MCF 10A (cell line): ENCODE data around the gene CLASRP. TPM values are rescaled to one million over a fixed set of nuclear protein-coding genes. Genes with fewer than 3 reads are reported as not detected.

Source experiments
- BruUV-seq: library from RNA; stranded (reverse); fragments of 400-500 nt; replicated peaks from 2 replicates; lab custom pipeline; 2021; lab: Mats Ljungman, UMichigan
- CTCF ChIA-PET: fragments of 300-600 bp; sonication (Branson Sonifier 250); formaldehyde crosslinking; extraction: SDS; loops from one replicate; lab custom pipeline; 2021; ENCODE audit warnings: antibody characterized with exemption, inconsistent platforms; lab: Yijun Ruan, JAX
- POLR2A ChIA-PET: fragments of 300-600, 350-650 bp; sonication (Branson Sonifier 250); formaldehyde crosslinking; extraction: SDS; loops from one replicate; lab custom pipeline; 2020; ENCODE audit warnings: antibody characterized with exemption, inconsistent platforms; lab: Yijun Ruan, JAX
- DNase-seq: peaks from one replicate; pipeline ENCODE4 v3.0.0-alpha.2; 2018; ENCODE audit not compliant: unreplicated experiment
- H3K27ac Mint-ChIP-seq: one replicate; pipeline ENCODE4 v1.8.0; 2022; ENCODE audit warnings: mild to moderate bottlenecking, low read depth, mixed read lengths; ENCODE audit not compliant: unreplicated experiment
- H3K27me3 Mint-ChIP-seq: one replicate; pipeline ENCODE4 v1.8.0; 2022; ENCODE audit warnings: mixed read lengths; ENCODE audit not compliant: insufficient read depth, unreplicated experiment
- H3K36me3 Mint-ChIP-seq: one replicate; pipeline ENCODE4 v1.8.0; 2022; ENCODE audit warnings: mild to moderate bottlenecking, moderate library complexity, mixed read lengths; ENCODE audit not compliant: insufficient read depth, unreplicated experiment
- H3K4me1 Mint-ChIP-seq: one replicate; pipeline ENCODE4 v1.8.0; 2022; ENCODE audit warnings: mixed read lengths; ENCODE audit not compliant: insufficient read depth, unreplicated experiment
- H3K4me3 Mint-ChIP-seq: one replicate; pipeline ENCODE4 v1.8.0; 2022; ENCODE audit warnings: mild to moderate bottlenecking, moderate library complexity, mixed read lengths; ENCODE audit not compliant: unreplicated experiment
- H3K9me3 Mint-ChIP-seq: one replicate; pipeline ENCODE4 v1.8.0; 2022; ENCODE audit warnings: mixed read lengths; ENCODE audit not compliant: unreplicated experiment
- intact Hi-C: fragments of 100-400 bp; cut with micrococcal nuclease; formaldehyde crosslinking; loops from 2 replicates; pipeline ENCODE4 v1.14.1; 2022
- total RNA-seq: library from RNA; stranded (reverse); gene quantifications from 2 replicates; pipeline ENCODE4 v1.2.3, GENCODE V29; 2022
- TF ChIP-seq, protein P1 (sequence below): fragments of 200-600 bp; IDR thresholded peaks from one replicate; pipeline ENCODE4 v1.8.0; 2022; ENCODE audit warnings: antibody characterized with exemption, mild to moderate bottlenecking; ENCODE audit not compliant: unreplicated experiment

CLASRP gene
- total RNA-seq, 1 experiment from 2014 or later, result 83.5 TPM

DNA sequence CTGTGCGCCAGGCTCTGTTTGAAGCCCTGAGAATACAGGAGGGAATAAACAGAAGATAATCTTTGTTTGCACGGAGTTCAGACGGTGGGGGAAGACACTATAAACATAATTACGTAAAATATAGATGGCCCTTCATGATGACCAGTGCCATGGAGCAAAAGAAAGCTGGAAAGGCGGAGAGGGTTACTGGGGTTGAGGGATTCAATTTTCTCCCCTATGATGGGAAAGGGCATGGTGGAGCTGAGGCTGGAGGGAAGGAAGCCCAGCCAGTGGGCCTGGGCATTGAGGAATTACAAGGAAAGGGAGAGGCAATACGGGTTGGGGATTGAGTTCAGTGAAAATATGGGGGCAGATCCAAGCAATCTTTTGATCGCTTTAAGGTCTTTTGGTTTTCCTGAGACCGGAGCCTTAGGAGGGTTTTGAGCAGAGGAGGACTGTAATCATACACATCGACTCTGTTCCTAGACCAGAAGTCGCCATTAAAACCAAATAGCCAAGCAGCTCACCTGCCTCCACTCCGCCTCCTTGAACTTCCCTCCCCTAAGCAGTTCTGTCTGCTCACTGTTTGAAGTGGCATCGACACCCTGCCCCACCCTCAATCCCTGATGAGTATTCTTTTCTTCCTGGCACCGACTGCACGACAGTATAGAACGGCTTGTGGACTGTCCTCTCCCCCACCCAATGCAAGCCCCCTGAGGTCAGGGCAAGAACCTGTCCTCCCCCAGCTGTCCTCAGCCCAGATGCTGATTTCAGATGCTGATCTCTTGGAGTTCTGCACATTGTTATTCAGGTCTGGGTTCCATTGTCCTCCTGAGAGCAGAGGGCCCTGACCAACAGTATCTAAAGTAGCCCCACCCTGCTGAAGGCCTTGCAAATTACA is 38.2 kb downstream of the CLASRP start:
- Mint-ChIP-seq H3K9me3 (no peaks in the 10 kb centered on the region), H3K27ac (peak overlapping the region; percentile 10), H3K4me3 (peak overlapping the region; percentile 78), H3K4me1 (peaks cover 19% of the 10 kb centered on the region), H3K36me3 (peaks cover 18% of the 10 kb centered on the region), H3K27me3 (no peaks in the 10 kb centered on the region)
- no peak for DNase-seq
- ChIA-PET POLR2A (interaction anchor here (0.5 to 7.5 kb wide), 9 partner anchors 11 to 1297 kb away, joined by 3 to 102 read pairs (median 3); partner anchors contain the start of genes BLOC1S3, CLASRP, PPP1R37 and TRAPPC6A), CTCF (interaction anchor here (0.6 to 1.1 kb wide), 4 partner anchors 15 to 409 kb away, joined by 3 read pairs; partner anchors contain the start of gene BLOC1S3)
- no TSS peak for BruUV-seq
- intact Hi-C loops, result no loop called here
- TF ChIP-seq, protein P1, sequence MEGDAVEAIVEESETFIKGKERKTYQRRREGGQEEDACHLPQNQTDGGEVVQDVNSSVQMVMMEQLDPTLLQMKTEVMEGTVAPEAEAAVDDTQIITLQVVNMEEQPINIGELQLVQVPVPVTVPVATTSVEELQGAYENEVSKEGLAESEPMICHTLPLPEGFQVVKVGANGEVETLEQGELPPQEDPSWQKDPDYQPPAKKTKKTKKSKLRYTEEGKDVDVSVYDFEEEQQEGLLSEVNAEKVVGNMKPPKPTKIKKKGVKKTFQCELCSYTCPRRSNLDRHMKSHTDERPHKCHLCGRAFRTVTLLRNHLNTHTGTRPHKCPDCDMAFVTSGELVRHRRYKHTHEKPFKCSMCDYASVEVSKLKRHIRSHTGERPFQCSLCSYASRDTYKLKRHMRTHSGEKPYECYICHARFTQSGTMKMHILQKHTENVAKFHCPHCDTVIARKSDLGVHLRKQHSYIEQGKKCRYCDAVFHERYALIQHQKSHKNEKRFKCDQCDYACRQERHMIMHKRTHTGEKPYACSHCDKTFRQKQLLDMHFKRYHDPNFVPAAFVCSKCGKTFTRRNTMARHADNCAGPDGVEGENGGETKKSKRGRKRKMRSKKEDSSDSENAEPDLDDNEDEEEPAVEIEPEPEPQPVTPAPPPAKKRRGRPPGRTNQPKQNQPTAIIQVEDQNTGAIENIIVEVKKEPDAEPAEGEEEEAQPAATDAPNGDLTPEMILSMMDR, result no peak

DNA sequence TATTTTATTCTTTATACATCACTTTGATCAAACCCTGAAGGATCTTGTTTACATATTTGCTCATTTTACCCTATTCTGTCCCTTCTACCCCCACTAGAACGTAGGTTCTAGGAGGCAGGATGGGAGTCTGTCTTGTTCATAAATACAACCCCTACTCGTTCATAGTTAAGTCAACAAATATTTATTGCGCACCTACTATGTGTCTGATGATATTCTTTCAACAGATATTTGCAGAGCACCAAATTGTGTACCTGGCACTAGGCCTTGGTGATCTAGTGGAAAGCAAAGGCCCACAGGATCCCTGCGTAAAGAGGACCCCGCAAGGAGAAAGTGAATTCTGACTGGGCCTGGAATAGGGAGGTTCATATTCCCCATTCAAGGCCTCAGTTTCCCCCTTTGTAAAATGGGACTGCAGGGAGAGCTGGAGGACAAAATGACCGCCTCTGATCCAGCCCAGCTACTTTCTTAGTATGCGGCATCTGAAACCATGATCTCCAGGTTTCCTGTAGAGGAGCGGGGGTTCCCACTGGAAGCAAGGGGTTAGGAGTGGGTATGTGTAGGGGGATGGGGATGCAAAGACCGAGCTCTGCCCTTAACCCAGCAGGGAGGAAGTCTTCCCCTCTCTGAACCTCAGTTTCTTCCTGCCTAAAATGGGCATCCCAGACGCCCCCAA is 39.7 kb downstream of the CLASRP start:
- Mint-ChIP-seq H3K36me3 (peaks cover 16% of the 10 kb centered on the region), H3K27me3 (no peaks in the 10 kb centered on the region), H3K27ac (peak overlapping the region; percentile 94), H3K9me3 (no peaks in the 10 kb centered on the region), H3K4me1 (peaks cover 22% of the 10 kb centered on the region), H3K4me3 (peak overlapping the region; percentile 99)
- no peak for DNase-seq
- BruUV-seq, result TSS peak; percentile 21
- CTCF ChIA-PET, result interaction anchor here (1.0 kb wide), 1 partner anchor 39 kb away, joined by 3 read pairs; no protein-coding TSS in a partner anchor
- TF ChIP-seq, protein P1, result no peak
- intact Hi-C loops, result no loop called here
- POLR2A ChIA-PET, result interaction anchor here (0.7 to 7.5 kb wide), 10 partner anchors 12 to 346 kb away, joined by 3 to 102 read pairs (median 4); partner anchors contain the start of genes BLOC1S3, CLASRP, ERCC1 and PPP1R37

DNA sequence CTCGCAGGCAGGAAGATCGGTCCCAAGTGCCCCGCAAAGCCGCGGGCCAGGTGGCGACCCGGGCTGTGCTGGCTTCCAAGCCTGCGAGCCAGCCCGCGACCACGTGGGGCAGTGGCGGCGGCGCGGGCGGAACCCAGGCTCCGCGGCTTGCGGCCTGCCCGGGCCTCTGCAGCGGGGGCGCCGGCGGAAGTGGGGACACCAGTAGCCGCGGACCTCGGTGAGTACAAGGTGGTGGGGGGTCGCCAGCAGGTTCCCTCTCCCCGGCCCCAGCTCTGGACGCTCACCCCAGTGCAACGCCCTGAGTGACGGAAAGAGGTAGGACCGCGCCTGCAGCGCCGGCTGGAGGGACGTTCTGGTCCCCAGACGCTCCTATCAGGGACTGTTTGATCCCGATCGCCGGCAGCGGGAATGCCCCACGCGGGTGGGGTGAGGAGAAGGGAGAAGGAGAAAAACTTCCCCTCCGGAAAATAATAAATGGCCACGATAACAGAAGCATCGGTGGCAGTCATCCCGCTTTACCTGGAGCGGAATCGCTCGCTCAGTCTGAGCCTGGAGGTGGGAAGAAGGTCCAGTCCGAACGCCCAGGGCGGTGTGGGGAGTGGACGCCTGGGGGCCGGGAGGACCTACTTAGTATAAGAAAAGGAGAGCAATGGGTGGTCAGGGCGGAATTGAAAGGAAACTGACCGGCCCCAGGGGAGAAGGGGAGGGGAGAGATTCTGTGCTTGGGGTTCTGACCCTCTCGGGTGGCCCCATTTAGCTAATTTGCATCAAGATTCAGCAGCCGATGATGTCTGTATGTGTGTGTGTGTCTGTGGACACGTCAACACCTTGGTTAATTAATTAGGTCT is 40.4 kb downstream of the CLASRP start, which contains the start of gene GEMIN7:
Gene GEMIN7 (plus strand): TSS at position 198 of the 848 bp plus-strand sequence. CDS start 10,855 bp downstream, outside the sequence.
- Mint-ChIP-seq H3K4me3 (peak within 1 kb of the TSS; percentile 99), H3K27ac (peak within 1 kb of the TSS; percentile 94), H3K36me3 (peaks cover 16% of the 10 kb centered on the region), H3K9me3 (no peaks in the 10 kb centered on the region), H3K27me3 (no peaks in the 10 kb centered on the region), H3K4me1 (peaks cover 22% of the 10 kb centered on the region)
- TF ChIP-seq, protein P1, result no peak
- ChIA-PET POLR2A (interaction anchor here (0.6 to 7.5 kb wide), 14 partner anchors 9 to 260 kb away, joined by 3 to 102 read pairs (median 4); partner anchors contain the start of genes BLOC1S3, CLASRP, CLPTM1 and PPP1R37), CTCF (interaction anchor here (1.0 kb wide), 1 partner anchor 40 kb away, joined by 3 read pairs; no protein-coding TSS in a partner anchor)
- BruUV-seq, result TSS peak; percentile 59
- DNase-seq, result peak; percentile 74
- intact Hi-C loops, result no loop called here
